GM12878 (cell line): ENCODE data around the gene USE1. TPM values are rescaled to one million over a fixed set of nuclear protein-coding genes. Genes with fewer than 3 reads are reported as not detected.

Source experiments
- ATAC-seq: fragments of 200-7000 bp; cut with Tn5 transposase; 3 replicates; pipeline ENCODE4 v1.9.1; 2020; ENCODE audit warnings: mild to moderate bottlenecking, moderate library complexity
- BruUV-seq: library from RNA; stranded (reverse); fragments of 400-500 nt; replicated peaks from 2 replicates; lab custom pipeline; 2021; lab: Mats Ljungman, UMichigan
- CTCF ChIA-PET: fragments of 300-600 bp; sonication (Branson Sonifier 250); formaldehyde crosslinking; extraction: SDS; loops from one replicate; lab custom pipeline; 2021; ENCODE audit warnings: inconsistent platforms; lab: Yijun Ruan, JAX
- POLR2A ChIA-PET: fragments of 350-600 bp; formaldehyde crosslinking; extraction: SDS; loops from one replicate; lab custom pipeline; 2021; ENCODE audit warnings: inconsistent platforms; lab: Charles Lee
- RAD21 ChIA-PET: fragments of 300-600 bp; sonication (Branson Sonifier 250); formaldehyde crosslinking; loops from one replicate; lab custom pipeline; 2023; ENCODE audit warnings: antibody characterized with exemption; ENCODE audit not compliant: unreplicated experiment; lab: Charles Lee
- SMC1A ChIA-PET: fragments of 300-600 bp; sonication (Branson Sonifier 250); formaldehyde crosslinking; loops from one replicate; lab custom pipeline; 2023; ENCODE audit not compliant: unreplicated experiment, uncharacterized antibody; lab: Charles Lee
- DNase-seq: peaks from one replicate; pipeline ENCODE4 v3.0.0-alpha.2; 2011; ENCODE audit warnings: low read depth, low spot score
- FAIRE-seq: peaks from 3 replicates; lab custom pipeline; 2011; peaks lifted over from hg19 to GRCh38; lab: Jason Lieb, UNC
- H2AFZ ChIP-seq: 2 replicates; pipeline ENCODE4 v1.6.0; 2011; ENCODE audit warnings: low read depth, low read length, control low read depth; ENCODE audit not compliant: control insufficient read depth
- H3K27ac ChIP-seq: 2 replicates; pipeline ENCODE4 v1.5.1; 2011; ENCODE audit warnings: control low read depth; ENCODE audit not compliant: control insufficient read depth, insufficient read depth
- H3K27me3 ChIP-seq, 2 experiments: replicated peaks in 1 of 2; 2 replicates each; pipeline versions ENCODE4 v1.6.0 to v1.6.1; 2011; ENCODE audit warnings: low read length in 1 of 2; ENCODE audit not compliant: control insufficient read depth in 2 of 2, insufficient read depth in 2 of 2
- H3K36me3 ChIP-seq, 2 experiments: 2 replicates each; pipeline ENCODE4 v1.5.1; 2011; ENCODE audit warnings: low read length in 1 of 2; ENCODE audit not compliant: control insufficient read depth in 2 of 2, insufficient read depth in 2 of 2
- H3K4me1 ChIP-seq: 2 replicates; pipeline ENCODE4 v1.6.1; 2011; ENCODE audit warnings: mild to moderate bottlenecking, low read length, moderate library complexity, mixed read lengths; ENCODE audit not compliant: control insufficient read depth, insufficient read depth
- H3K4me2 ChIP-seq: 2 replicates; pipeline ENCODE4 v1.6.0; 2011; ENCODE audit warnings: control low read depth; ENCODE audit not compliant: control insufficient read depth, insufficient read depth
- H3K4me3 ChIP-seq: fragments of 200-600 bp; sonication (generic); 2 replicates; pipeline ENCODE4 v1.5.1; 2016
- H3K79me2 ChIP-seq: 2 replicates; pipeline ENCODE4 v1.6.0; 2011; ENCODE audit warnings: low read length; ENCODE audit not compliant: control insufficient read depth, insufficient read depth
- H3K9ac ChIP-seq: 2 replicates; pipeline ENCODE4 v1.8.0; 2011; ENCODE audit warnings: low read length, control low read depth, mixed read lengths; ENCODE audit not compliant: control insufficient read depth, insufficient read depth
- H3K9me3 ChIP-seq: replicated peaks from 3 replicates; pipeline ENCODE4 v1.5.1; 2011; ENCODE audit warnings: mild to moderate bottlenecking, low read length; ENCODE audit not compliant: control insufficient read depth, insufficient read depth
- H4K20me1 ChIP-seq: 2 replicates; pipeline ENCODE4 v1.6.0; 2011; ENCODE audit not compliant: control insufficient read depth, insufficient read depth
- CTCF ChIP-seq, 3 experiments: IDR thresholded peaks in 2 of 3; conservative IDR thresholded peaks in 1 of 3; 2 replicates each; pipeline ENCODE4 v1.5.1; 2011; ENCODE audit warnings: low read depth in 3 of 3, low read length in 3 of 3, mild to moderate bottlenecking in 3 of 3, control low read depth in 2 of 3, moderate library complexity in 2 of 3, inconsistent platforms in 1 of 3, mixed read lengths in 1 of 3; ENCODE audit not compliant: control insufficient read depth in 2 of 3, insufficient read depth in 1 of 3; ENCODE audit errors: extremely low read depth in 1 of 3
- FOS ChIP-seq: IDR thresholded peaks from 3 replicates; pipeline ENCODE4 v1.6.1; 2011; ENCODE audit warnings: borderline replicate concordance; ENCODE audit not compliant: insufficient read length; ENCODE audit errors: extremely low read depth
- GATAD2B ChIP-seq: fragments of 450-650 bp; conservative IDR thresholded peaks from 2 replicates; pipeline ENCODE4 v1.6.1; 2017; ENCODE audit warnings: low read depth, mild to moderate bottlenecking, moderate library complexity
- IRF4 ChIP-seq: IDR thresholded peaks from 2 replicates; pipeline ENCODE4 v1.6.1; 2011; ENCODE audit warnings: low read depth, low read length
- JUNB ChIP-seq: IDR thresholded peaks from 2 replicates; pipeline ENCODE4 v1.6.1; 2016; ENCODE audit warnings: antibody characterized with exemption, mild to moderate bottlenecking
- MTA3 ChIP-seq: IDR thresholded peaks from 2 replicates; pipeline ENCODE4 v1.6.1; 2012; ENCODE audit warnings: low read length, inconsistent platforms, borderline replicate concordance
- NFXL1 ChIP-seq: fragments of 450-650 bp; IDR thresholded peaks from 2 replicates; pipeline ENCODE4 v1.6.1; 2017; ENCODE audit warnings: antibody characterized with exemption, mild to moderate bottlenecking, borderline replicate concordance
- NFYA ChIP-seq: IDR thresholded peaks from 2 replicates; pipeline ENCODE4 v1.6.1; 2011; ENCODE audit warnings: low read depth, mild to moderate bottlenecking, low read length, improper control_type of control experiment, borderline replicate concordance
- POLR2A ChIP-seq: IDR thresholded peaks from 2 replicates; pipeline ENCODE4 v1.6.1; 2011; ENCODE audit warnings: low read depth, mild to moderate bottlenecking, low read length
- RBBP5 ChIP-seq: fragments of 200-600 bp; sonication (generic); conservative IDR thresholded peaks from 2 replicates; pipeline ENCODE4 v1.6.1; 2016
- SMC3 ChIP-seq: IDR thresholded peaks from 2 replicates; pipeline ENCODE4 v1.6.1; 2011; ENCODE audit warnings: low read length, improper control_type of control experiment, borderline replicate concordance
- SREBF2 ChIP-seq: IDR thresholded peaks from 2 replicates; pipeline ENCODE4 v1.6.1; 2012; ENCODE audit warnings: mild to moderate bottlenecking, low read length
- YBX1 ChIP-seq: fragments of 450-650 bp; IDR thresholded peaks from 2 replicates; pipeline ENCODE4 v1.6.1; 2016; ENCODE audit warnings: antibody characterized with exemption
- ZNF384 ChIP-seq: IDR thresholded peaks from 2 replicates; pipeline ENCODE4 v1.6.1; 2012; ENCODE audit warnings: low read depth, mild to moderate bottlenecking, low read length, improper control_type of control experiment, borderline replicate concordance
- WGBS: methylation state at CpG from one replicate; pipeline ENCODE4 v1.1.6; 2016; ENCODE audit warnings: low lambda C conversion rate; ENCODE audit not compliant: insufficient replicate concordance, insufficient coverage; ENCODE audit errors: missing lambda C conversion rate; 5-methylcytosine and 5-hydroxymethylcytosine counted together
- in situ Hi-C: fragments of 300-500 bp; cut with MboI; formaldehyde crosslinking; loops from 9 replicates; pipeline ENCODE4 v1.14.3; 2018; ENCODE audit warnings: mixed read lengths
- intact Hi-C: fragments of 100-400 bp; cut with micrococcal nuclease; formaldehyde crosslinking; loops from one replicate; pipeline ENCODE4 v1.14.2; 2022; ENCODE audit not compliant: unreplicated experiment
- polyA plus RNA-seq, 11 experiments: library from polyadenylated mRNA; depleted of rRNA in 4 of 11; unstranded in 6 of 11; stranded (reverse) in 5 of 11; fragments of >200 nt; fragmentation: Nextera tagmentation in 4 of 11; fragmentation: Illumina TruSeq in 1 of 11; extraction: Ambion mirVana in 4 of 11; extraction: Trizol in 1 of 11; gene quantifications; 1 replicate in 1 of 11; 2 replicates in 10 of 11; pipeline versions ENCODE4 v1.2.1 to v1.2.3, GENCODE V29; 2011 to 2016; ENCODE audit warnings: inconsistent platforms in 2 of 11, missing spikeins in 2 of 11, low read depth in 1 of 11
- total RNA-seq, 4 experiments: library from RNA; depleted of rRNA in 3 of 4; stranded (reverse); fragments of >200 nt in 3 of 4; fragmentation: Illumina TruSeq in 1 of 4; extraction: Trizol in 1 of 4; gene quantifications; 2 replicates each; pipeline versions ENCODE4 v1.2.1 to v1.2.3, GENCODE V29; 2013 to 2021
- TF ChIP-seq, protein P1 (sequence below): fragments of 450-650 bp; IDR thresholded peaks from 2 replicates; pipeline ENCODE4 v1.6.1; 2014; ENCODE audit warnings: mild to moderate bottlenecking
- TF ChIP-seq, protein P2 (sequence below): fragments of 150-350 bp; IDR thresholded peaks from 2 replicates; pipeline ENCODE4 v1.6.1; 2014; ENCODE audit warnings: mild to moderate bottlenecking, low read depth, low read length
- TF ChIP-seq, protein P3 (sequence below): fragments of 450-650 bp; IDR thresholded peaks from 2 replicates; pipeline ENCODE4 v1.6.1; 2017; ENCODE audit warnings: borderline replicate concordance

The USE1 gene
- total and polyA plus RNA-seq, 10 of the 15 experiments (the other 5 are each of a cell fraction or from before 2014, with no cell fraction given) = 9.7 to 24.0 (median 16.1) TPM

- no peaks in the 10 kb centered on the region for H3K27me3 ChIP-seq
- ATAC-seq = peak; percentile 69
- H2AFZ ChIP-seq = peak overlapping the region; percentile 51
- no TSS peak for BruUV-seq
- in situ Hi-C loops (no loop called here), intact Hi-C loops (loop anchor here (10.0 kb wide), 1 partner anchor 119 kb away; no protein-coding TSS in a partner anchor)
- ChIA-PET POLR2A (interaction anchor here (0.5 to 1.4 kb wide), 4 partner anchors 13 to 117 kb away, joined by 3 to 9 read pairs (median 4); no protein-coding TSS in a partner anchor), CTCF (interaction anchor here (1.0 to 1.7 kb wide), 10 partner anchors 9 to 115 kb away, joined by 3 to 7 read pairs (median 4); partner anchors contain the start of genes ANKLE1, BABAM1 and MYO9B), SMC1A (interaction anchor here (0.7 to 1.6 kb wide), 10 partner anchors 12 to 118 kb away, joined by 3 to 5 read pairs (median 3); no protein-coding TSS in a partner anchor), RAD21 (interaction anchor here (0.9 to 2.1 kb wide), 8 partner anchors 52 to 112 kb away, joined by 4 to 12 read pairs (median 6); partner anchors contain the start of gene BABAM1)
- WGBS = 21% methylated on average over 14 of the region's 14 CpGs
- peak overlapping the region; percentile 9; the same call in 1 of the 2 replicates for H3K4me3 ChIP-seq
- peak overlapping the region; percentile 87 for H3K27ac ChIP-seq
- H3K4me1 ChIP-seq = peaks cover 24% of the 10 kb centered on the region
- DNase-seq = no peak
- no peaks in the 10 kb centered on the region for H4K20me1 ChIP-seq
- no peaks in the 10 kb centered on the region for H3K79me2 ChIP-seq
- peaks cover 27 to 32% of the 10 kb centered on the region in 2 experiments; a peak in 3 of 4 replicates for H3K36me3 ChIP-seq
- TF ChIP-seq GATAD2B = 0 out of 2 replicates have a peak, but pooled peaks have one; percentile 22
- TF ChIP-seq JUNB = no peak
- TF ChIP-seq POLR2A = peak; percentile 67
- TF ChIP-seq RBBP5 = no peak
- TF ChIP-seq NFYA = no peak
- peak; percentile 8 to 34 (median 34); a peak in 4 of 6 replicates for TF ChIP-seq CTCF (IDR thresholded peaks at IDR 0.05 in 2 of 3, conservative IDR thresholded peaks at IDR 0.05 in 1 of 3; ENCODE audit: control insufficient read depth in 2 of 3, extremely low read depth in 1 of 3, insufficient read depth in 1 of 3, low read depth in 3 of 3, low read length in 3 of 3)
- no peak for TF ChIP-seq NFXL1
- no peak for TF ChIP-seq IRF4
- no peak for TF ChIP-seq ZNF384
- TF ChIP-seq, protein P1, sequence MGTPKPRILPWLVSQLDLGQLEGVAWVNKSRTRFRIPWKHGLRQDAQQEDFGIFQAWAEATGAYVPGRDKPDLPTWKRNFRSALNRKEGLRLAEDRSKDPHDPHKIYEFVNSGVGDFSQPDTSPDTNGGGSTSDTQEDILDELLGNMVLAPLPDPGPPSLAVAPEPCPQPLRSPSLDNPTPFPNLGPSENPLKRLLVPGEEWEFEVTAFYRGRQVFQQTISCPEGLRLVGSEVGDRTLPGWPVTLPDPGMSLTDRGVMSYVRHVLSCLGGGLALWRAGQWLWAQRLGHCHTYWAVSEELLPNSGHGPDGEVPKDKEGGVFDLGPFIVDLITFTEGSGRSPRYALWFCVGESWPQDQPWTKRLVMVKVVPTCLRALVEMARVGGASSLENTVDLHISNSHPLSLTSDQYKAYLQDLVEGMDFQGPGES = no peak
- TF ChIP-seq FOS = no peak
- TF ChIP-seq, protein P2, sequence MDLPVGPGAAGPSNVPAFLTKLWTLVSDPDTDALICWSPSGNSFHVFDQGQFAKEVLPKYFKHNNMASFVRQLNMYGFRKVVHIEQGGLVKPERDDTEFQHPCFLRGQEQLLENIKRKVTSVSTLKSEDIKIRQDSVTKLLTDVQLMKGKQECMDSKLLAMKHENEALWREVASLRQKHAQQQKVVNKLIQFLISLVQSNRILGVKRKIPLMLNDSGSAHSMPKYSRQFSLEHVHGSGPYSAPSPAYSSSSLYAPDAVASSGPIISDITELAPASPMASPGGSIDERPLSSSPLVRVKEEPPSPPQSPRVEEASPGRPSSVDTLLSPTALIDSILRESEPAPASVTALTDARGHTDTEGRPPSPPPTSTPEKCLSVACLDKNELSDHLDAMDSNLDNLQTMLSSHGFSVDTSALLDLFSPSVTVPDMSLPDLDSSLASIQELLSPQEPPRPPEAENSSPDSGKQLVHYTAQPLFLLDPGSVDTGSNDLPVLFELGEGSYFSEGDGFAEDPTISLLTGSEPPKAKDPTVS = no peak
- TF ChIP-seq YBX1 = no peak
- 0 out of 2 replicates have a peak, but pooled peaks have one; percentile 0 for TF ChIP-seq MTA3
- no peak for TF ChIP-seq SREBF2
- TF ChIP-seq SMC3 = peak; percentile 2; the same call in 1 of the 2 replicates
- TF ChIP-seq, protein P3, sequence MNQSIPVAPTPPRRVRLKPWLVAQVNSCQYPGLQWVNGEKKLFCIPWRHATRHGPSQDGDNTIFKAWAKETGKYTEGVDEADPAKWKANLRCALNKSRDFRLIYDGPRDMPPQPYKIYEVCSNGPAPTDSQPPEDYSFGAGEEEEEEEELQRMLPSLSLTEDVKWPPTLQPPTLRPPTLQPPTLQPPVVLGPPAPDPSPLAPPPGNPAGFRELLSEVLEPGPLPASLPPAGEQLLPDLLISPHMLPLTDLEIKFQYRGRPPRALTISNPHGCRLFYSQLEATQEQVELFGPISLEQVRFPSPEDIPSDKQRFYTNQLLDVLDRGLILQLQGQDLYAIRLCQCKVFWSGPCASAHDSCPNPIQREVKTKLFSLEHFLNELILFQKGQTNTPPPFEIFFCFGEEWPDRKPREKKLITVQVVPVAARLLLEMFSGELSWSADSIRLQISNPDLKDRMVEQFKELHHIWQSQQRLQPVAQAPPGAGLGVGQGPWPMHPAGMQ = no peak
- peak overlapping the region; percentile 92 for H3K4me2 ChIP-seq
- H3K9me3 ChIP-seq = no peaks in the 10 kb centered on the region
- no peak for FAIRE-seq
- peak overlapping the region; percentile 69 for H3K9ac ChIP-seq
Observed at GRCh38 chr19:17183271-17183761, 31.8 kb upstream of the USE1 start.
